OCI-LY3 (cell line): ENCODE results near the gene ST6GAL1.
"Not testable (repeated sequence)": the region's sequence is repeated elsewhere in the genome, so short reads cannot be mapped to it uniquely, and the experiment has no call there.

Experiments
- H2AFZ ChIP-seq: fragments of 200-600, 300-600 bp; shearing (Covaris generic); 2 replicates; pipeline ENCODE4 v1.6.0; 2014; ENCODE audit warnings: antibody characterized with exemption, low read depth, low read length
- H3K27ac ChIP-seq: fragments of 200-600, 300-600 bp; sonication (generic); 2 replicates; pipeline ENCODE4 v1.5.1; 2014; ENCODE audit warnings: mild to moderate bottlenecking, low read length, moderate library complexity, mixed read lengths
- H3K27me3 ChIP-seq: fragments of 200-600, 300-600 bp; sonication (generic); 2 replicates; pipeline ENCODE4 v1.6.1; 2014; ENCODE audit warnings: low read depth, low read length, mixed read lengths
- H3K36me3 ChIP-seq: fragments of 200-600, 300-600 bp; sonication (generic); replicated peaks from 2 replicates; pipeline ENCODE3; 2014; ENCODE audit warnings: low read depth, low read length, mixed read lengths
- H3K4me1 ChIP-seq: fragments of 300-600, 200-600 bp; sonication (generic); 2 replicates; pipeline ENCODE4 v1.6.1; 2014; ENCODE audit warnings: low read length, mixed read lengths
- H3K4me2 ChIP-seq: fragments of 200-600, 300-600 bp; sonication (generic); 2 replicates; pipeline ENCODE4 v1.6.1; 2014; ENCODE audit warnings: low read length, mixed read lengths
- H3K4me3 ChIP-seq: fragments of 300-600, 200-600 bp; sonication (generic); 2 replicates; pipeline ENCODE4 v1.5.1; 2014; ENCODE audit warnings: antibody characterized with exemption, mild to moderate bottlenecking, low read length, moderate library complexity
- H3K79me2 ChIP-seq: fragments of 300-600, 200-600 bp; shearing (Covaris generic); 2 replicates; pipeline ENCODE4 v1.6.1; 2014; ENCODE audit warnings: mild to moderate bottlenecking, low read length, mixed read lengths
- H3K9ac ChIP-seq: fragments of 300-600, 200-600 bp; shearing (Covaris generic); 2 replicates; pipeline ENCODE4 v1.6.0; 2014; ENCODE audit warnings: mild to moderate bottlenecking, low read length, moderate library complexity
- H3K9me3 ChIP-seq: fragments of 200-600, 300-600 bp; shearing (Covaris generic); 2 replicates; pipeline ENCODE4 v1.6.1; 2014; ENCODE audit warnings: low read length, mixed read lengths; ENCODE audit not compliant: insufficient read depth
- H4K20me1 ChIP-seq: fragments of 200-600, 300-600 bp; sonication (generic); 2 replicates; pipeline ENCODE4 v1.6.1; 2016; ENCODE audit warnings: low read length, mixed read lengths; ENCODE audit not compliant: insufficient read depth
- CTCF ChIP-seq: fragments of 200-600, 300-600 bp; sonication (generic); IDR thresholded peaks from 2 replicates; pipeline ENCODE4 v1.5.1; 2014; ENCODE audit warnings: antibody characterized with exemption, low read length, low read depth
- EZH2phosphoT487 ChIP-seq: fragments of 200-600 bp; shearing (Covaris generic); IDR thresholded peaks from 2 replicates; pipeline ENCODE4 v1.6.1; 2018; ENCODE audit warnings: antibody characterized with exemption, mixed run types, low read depth

ST6GAL1 gene

GRCh38 chr3:186930143-186930640 lies at the start of gene ST6GAL1:
TSS of gene ST6GAL1 (plus strand) at chr3:186930526. CDS start at chr3:187042704, 112,178 bp downstream.
- H2AFZ ChIP-seq: peak within 1 kb of the TSS; percentile 80
- no peaks in the 10 kb centered on the region for H3K9me3 ChIP-seq
- peaks cover 12% of the 10 kb centered on the region for H3K4me1 ChIP-seq
- H3K79me2 ChIP-seq: peaks cover 48% of the 10 kb centered on the region
- peak within 1 kb of the TSS; percentile 100 for H3K4me3 ChIP-seq
- H3K27ac ChIP-seq: peak within 1 kb of the TSS; percentile 58
- peaks cover 31% of the 10 kb centered on the region for H3K36me3 ChIP-seq
- H4K20me1 ChIP-seq: peaks cover 36% of the 10 kb centered on the region
- peak within 1 kb of the TSS; percentile 94 for H3K9ac ChIP-seq
- peak; percentile 36 for TF ChIP-seq CTCF
- TF ChIP-seq EZH2phosphoT487: no peak
- H3K4me2 ChIP-seq: peak within 1 kb of the TSS; percentile 94
- H3K27me3 ChIP-seq: no peaks in the 10 kb centered on the region

- no peak overlapping the region for H3K27ac ChIP-seq
- H3K4me2 ChIP-seq: no peak overlapping the region
- TF ChIP-seq CTCF: no peak
- no peak for TF ChIP-seq EZH2phosphoT487
- H3K9ac ChIP-seq: no peak overlapping the region
- no peaks in the 10 kb centered on the region for H4K20me1 ChIP-seq
- no peaks in the 10 kb centered on the region for H3K36me3 ChIP-seq
- no peaks in the 10 kb centered on the region for H3K9me3 ChIP-seq
- no peaks in the 10 kb centered on the region for H3K27me3 ChIP-seq
- H3K79me2 ChIP-seq: no peaks in the 10 kb centered on the region
- H3K4me1 ChIP-seq: no peaks in the 10 kb centered on the region
- no peak overlapping the region for H2AFZ ChIP-seq
- H3K4me3 ChIP-seq: no peak overlapping the region
Observed at GRCh38 chr3:186882150-186882524, 48.2 kb upstream of the ST6GAL1 start.

GRCh38 chr3:186882881-186883685 lies 47.2 kb upstream of the ST6GAL1 start:
- H3K4me2 ChIP-seq: no peak overlapping the region
- TF ChIP-seq EZH2phosphoT487 (no peak), CTCF (no peak)
- H3K27ac ChIP-seq: no peak overlapping the region

GRCh38 chr3:186883686-186884058 lies 46.7 kb upstream of the ST6GAL1 start:
- Histone ChIP-seq H3K27me3 (peaks cover 5% of the 10 kb centered on the region; the same call in 1 of the 2 replicates), H3K4me2 (no peak overlapping the region), H4K20me1 (no peaks in the 10 kb centered on the region), H3K4me1 (no peaks in the 10 kb centered on the region), H3K9ac (no peak overlapping the region), H3K27ac (no peak overlapping the region), H3K4me3 (no peak overlapping the region), H3K79me2 (no peaks in the 10 kb centered on the region), H3K36me3 (no peaks in the 10 kb centered on the region), H3K9me3 (no peaks in the 10 kb centered on the region), H2AFZ (no peak overlapping the region)
- TF ChIP-seq CTCF (no peak), EZH2phosphoT487 (no peak)

More at GRCh38 chr3:186882881-186883685, 47.2 kb upstream of the ST6GAL1 start:
- Histone ChIP-seq H2AFZ (no peak overlapping the region), H4K20me1 (no peaks in the 10 kb centered on the region), H3K36me3 (no peaks in the 10 kb centered on the region), H3K4me1 (no peaks in the 10 kb centered on the region), H3K9ac (no peak overlapping the region), H3K4me3 (no peak overlapping the region), H3K9me3 (no peaks in the 10 kb centered on the region), H3K79me2 (no peaks in the 10 kb centered on the region), H3K27me3 (peaks cover 4% of the 10 kb centered on the region; the same call in 1 of the 2 replicates)

GRCh38 chr3:186884868-186885267 lies 45.5 kb upstream of the ST6GAL1 start:
- not testable (repeated sequence) for H3K9me3 ChIP-seq, H3K4me3 ChIP-seq, H2AFZ ChIP-seq, H4K20me1 ChIP-seq, H3K4me1 ChIP-seq, H3K4me2 ChIP-seq, H3K27ac ChIP-seq, H3K79me2 ChIP-seq, H3K36me3 ChIP-seq, H3K9ac ChIP-seq
- H3K27me3 ChIP-seq: peaks cover 11% of the 10 kb centered on the region; the same call in 1 of the 2 replicates
